Testis (tissue), 3 donors: ENCODE measurements around the gene ZBTB12. TPM values are rescaled to one million over a fixed set of nuclear protein-coding genes. Genes with fewer than 3 reads are reported as not detected.
"Not testable (repeated sequence)": the region's sequence is repeated elsewhere in the genome, so short reads cannot be mapped to it uniquely, and the experiment has no call there.

Experiments
- DNase-seq: peaks from one replicate; pipeline ENCODE4 v3.0.0-alpha.2; 2019
- H3K27ac ChIP-seq, 2 donors: fragments of 200-600 bp; sonication (generic); one replicate each; pipeline ENCODE4 v1.5.1; 2019
- H3K27me3 ChIP-seq: fragments of 200-600 bp; sonication (generic); one replicate; pipeline ENCODE4 v1.5.1; 2019
- H3K36me3 ChIP-seq: fragments of 200-600 bp; sonication (generic); one replicate; pipeline ENCODE4 v1.5.1; 2017; ENCODE audit warnings: low read depth; ENCODE audit errors: missing control alignments
- H3K4me1 ChIP-seq: fragments of 200-600 bp; sonication (generic); one replicate; pipeline ENCODE4 v1.5.1; 2019
- H3K4me3 ChIP-seq, 2 donors: fragments of 200-600 bp; sonication (generic); one replicate each; pipeline ENCODE4 v1.5.1; 2017 to 2019
- H3K9me3 ChIP-seq: fragments of 200-600 bp; sonication (generic); one replicate; pipeline ENCODE4 v1.5.1; 2017
- POLR2A ChIP-seq: fragments of 450-650 bp; IDR thresholded peaks from one replicate; pipeline ENCODE4 v1.6.1; 2017; ENCODE audit warnings: antibody characterized with exemption, mild to moderate bottlenecking, moderate library complexity
- WGBS, 2 donors: methylation state at CpG; one replicate each; pipeline ENCODE4 v1.1.5; 2018; 5-methylcytosine and 5-hydroxymethylcytosine counted together
- intact Hi-C: fragments of 100-400 bp; cut with DNase I; formaldehyde crosslinking; loops from one replicate; pipeline ENCODE4 v1.15.1; 2023; ENCODE audit warnings: low total_unique reads
- polyA plus RNA-seq: library from polyadenylated mRNA; stranded (reverse); fragments of 350-450 nt; fragmentation: Illumina TruSeq; extraction: RNeasy Lipid Tissue Mini Kit (QIAGEN cat#74804); gene quantifications from one replicate; pipeline ENCODE4 v1.2.3, GENCODE V29; 2014; ENCODE audit warnings: low read depth, low replicate concordance; ENCODE audit not compliant: insufficient read depth
- total RNA-seq, 2 donors: library from RNA; depleted of rRNA; stranded (reverse); fragments of >200 nt; gene quantifications; one replicate each; pipeline ENCODE4 v1.2.3, GENCODE V29; 2016
- TF ChIP-seq, protein P1 (sequence below), 3 experiments: fragments of 450-650 bp in 2 of 3; fragments of 200-600 bp in 1 of 3; sonication (generic) in 1 of 3; IDR thresholded peaks; one replicate each; pipeline ENCODE4 v1.5.1; 2016 to 2019; ENCODE audit warnings: antibody characterized with exemption in 3 of 3, mild to moderate bottlenecking in 2 of 3, moderate library complexity in 1 of 3

The ZBTB12 gene
- total and polyA plus RNA-seq, 3 donors from 2014 or later, result 5.3 to 6.3 (median 5.6) TPM

GRCh38 chr6:31933537-31933936 lies 31.7 kb upstream of the ZBTB12 start:
- H3K9me3 ChIP-seq, result no peaks in the 10 kb centered on the region
- no peak overlapping the region for H3K27ac ChIP-seq
- intact Hi-C loops, result no loop called here
- DNase-seq, result no peak
- H3K4me3 ChIP-seq, result no peak overlapping the region
- WGBS, 2 donors, result 73 to 87% methylated on average over 5 to 19 of the region's 19 CpGs
- H3K27me3 ChIP-seq, result no peaks in the 10 kb centered on the region
- TF ChIP-seq, protein P1, sequence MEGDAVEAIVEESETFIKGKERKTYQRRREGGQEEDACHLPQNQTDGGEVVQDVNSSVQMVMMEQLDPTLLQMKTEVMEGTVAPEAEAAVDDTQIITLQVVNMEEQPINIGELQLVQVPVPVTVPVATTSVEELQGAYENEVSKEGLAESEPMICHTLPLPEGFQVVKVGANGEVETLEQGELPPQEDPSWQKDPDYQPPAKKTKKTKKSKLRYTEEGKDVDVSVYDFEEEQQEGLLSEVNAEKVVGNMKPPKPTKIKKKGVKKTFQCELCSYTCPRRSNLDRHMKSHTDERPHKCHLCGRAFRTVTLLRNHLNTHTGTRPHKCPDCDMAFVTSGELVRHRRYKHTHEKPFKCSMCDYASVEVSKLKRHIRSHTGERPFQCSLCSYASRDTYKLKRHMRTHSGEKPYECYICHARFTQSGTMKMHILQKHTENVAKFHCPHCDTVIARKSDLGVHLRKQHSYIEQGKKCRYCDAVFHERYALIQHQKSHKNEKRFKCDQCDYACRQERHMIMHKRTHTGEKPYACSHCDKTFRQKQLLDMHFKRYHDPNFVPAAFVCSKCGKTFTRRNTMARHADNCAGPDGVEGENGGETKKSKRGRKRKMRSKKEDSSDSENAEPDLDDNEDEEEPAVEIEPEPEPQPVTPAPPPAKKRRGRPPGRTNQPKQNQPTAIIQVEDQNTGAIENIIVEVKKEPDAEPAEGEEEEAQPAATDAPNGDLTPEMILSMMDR (IDR thresholded peaks at IDR 0.05), result no peak
- TF ChIP-seq POLR2A, result no peak
- no peaks in the 10 kb centered on the region for H3K36me3 ChIP-seq
- no peaks in the 10 kb centered on the region for H3K4me1 ChIP-seq

DNA sequence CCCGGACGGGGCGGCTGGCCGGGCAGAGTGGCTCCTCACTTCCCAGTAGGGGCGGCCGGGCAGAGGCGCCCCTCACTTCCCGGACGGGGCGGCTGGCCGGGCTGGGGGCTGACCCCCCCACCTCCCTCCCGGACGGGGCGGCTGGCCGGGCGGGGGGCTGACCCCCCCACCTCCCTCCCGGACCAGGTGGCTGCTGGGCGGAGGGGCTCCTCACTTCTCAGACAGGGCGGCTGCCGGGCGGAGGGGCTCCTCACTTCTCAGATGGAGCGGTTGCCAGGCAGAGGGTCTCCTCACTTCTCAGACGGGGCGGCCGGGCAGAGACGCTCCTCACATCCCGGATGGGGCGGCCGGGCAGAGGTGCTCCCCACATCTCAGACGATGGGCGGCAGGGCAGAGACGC lies 30.3 kb upstream of the ZBTB12 start:
- H3K4me1 ChIP-seq, H3K27me3 ChIP-seq, H3K9me3 ChIP-seq, intact Hi-C loops, DNase-seq, H3K27ac ChIP-seq, H3K36me3 ChIP-seq: not testable (repeated sequence)
- 67% methylated on average over 11 of the region's 32 CpGs; no CpG with 5 or more reads in 1 of the 2 donors for WGBS, 2 donors
- peak overlapping the region in 1 of 2 donors; percentile 23 for H3K4me3 ChIP-seq

GRCh38 chr6:31930962-31931361 lies 29.1 kb upstream of the ZBTB12 start:
- H3K27ac ChIP-seq, result no peak overlapping the region
- H3K9me3 ChIP-seq, result no peaks in the 10 kb centered on the region
- H3K4me1 ChIP-seq, result no peaks in the 10 kb centered on the region
- intact Hi-C loops, result no loop called here
- DNase-seq, result no peak
- H3K27me3 ChIP-seq, result no peaks in the 10 kb centered on the region
- no peak for TF ChIP-seq POLR2A
- TF ChIP-seq, protein P1 (IDR thresholded peaks at IDR 0.05), result no peak
- no peak overlapping the region for H3K4me3 ChIP-seq
- no peaks in the 10 kb centered on the region for H3K36me3 ChIP-seq
- WGBS, 2 donors, result 97 to 100% methylated on average over 1 of the region's 1 CpG

DNA sequence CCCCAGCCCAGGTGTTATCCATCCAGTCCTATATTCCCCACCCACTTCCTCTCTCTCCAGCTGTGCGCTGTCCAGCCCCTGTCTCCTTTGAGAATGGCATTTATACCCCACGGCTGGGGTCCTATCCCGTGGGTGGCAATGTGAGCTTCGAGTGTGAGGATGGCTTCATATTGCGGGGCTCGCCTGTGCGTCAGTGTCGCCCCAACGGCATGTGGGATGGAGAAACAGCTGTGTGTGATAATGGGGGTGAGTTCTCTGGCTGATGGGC lies 26.7 kb upstream of the ZBTB12 start:
- Histone ChIP-seq H3K9me3 (no peaks in the 10 kb centered on the region), H3K4me3 (no peak overlapping the region), H3K27me3 (no peaks in the 10 kb centered on the region), H3K4me1 (no peaks in the 10 kb centered on the region), H3K36me3 (no peaks in the 10 kb centered on the region), H3K27ac (no peak overlapping the region)
- 86 to 88% methylated on average over 9 of the region's 9 CpGs for WGBS, 2 donors
- DNase-seq, result no peak
- TF ChIP-seq POLR2A, result no peak
- TF ChIP-seq, protein P1 (IDR thresholded peaks at IDR 0.05), result no peak
- intact Hi-C loops, result no loop called here

DNA sequence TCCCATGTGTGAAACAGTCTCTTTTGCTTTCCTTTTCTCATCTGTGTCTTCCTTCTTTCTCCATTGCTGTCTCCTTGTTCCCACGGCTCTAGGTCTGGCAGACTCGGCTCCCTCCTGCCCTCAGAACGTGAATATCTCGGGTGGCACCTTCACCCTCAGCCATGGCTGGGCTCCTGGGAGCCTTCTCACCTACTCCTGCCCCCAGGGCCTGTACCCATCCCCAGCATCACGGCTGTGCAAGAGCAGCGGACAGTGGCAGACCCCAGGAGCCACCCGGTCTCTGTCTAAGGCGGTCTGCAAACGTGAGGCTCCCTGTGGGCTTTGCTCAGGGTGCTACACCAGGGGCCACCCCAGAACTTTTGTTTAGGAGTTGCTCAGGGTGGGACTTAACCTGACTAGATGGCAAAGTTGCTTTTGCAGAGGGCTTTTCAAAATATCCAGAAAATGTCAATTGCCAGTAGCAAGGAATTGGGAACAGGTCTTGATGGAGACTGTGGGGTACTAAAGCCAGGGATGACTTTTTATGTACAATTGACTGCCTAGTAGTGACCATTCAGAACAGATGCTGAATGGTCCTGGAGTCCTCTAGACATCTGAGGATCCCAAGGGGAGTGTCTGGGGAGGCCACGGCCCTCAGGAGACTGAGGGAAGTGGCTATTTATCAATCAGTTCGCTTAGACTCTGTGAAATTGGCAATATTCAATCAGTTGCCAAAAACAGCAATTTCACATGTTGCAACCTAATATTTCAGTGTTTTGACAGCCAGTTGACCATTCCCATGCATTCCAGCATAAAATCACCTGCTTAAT lies 26.2 kb upstream of the ZBTB12 start:
- intact Hi-C loops, result no loop called here
- H3K4me3 ChIP-seq, result no peak overlapping the region
- DNase-seq, result no peak
- H3K9me3 ChIP-seq, result no peaks in the 10 kb centered on the region
- H3K27me3 ChIP-seq, result no peaks in the 10 kb centered on the region
- WGBS, 2 donors, result 74 to 79% methylated on average over 9 to 11 of the region's 11 CpGs
- no peaks in the 10 kb centered on the region for H3K4me1 ChIP-seq
- H3K27ac ChIP-seq, result no peak overlapping the region
- TF ChIP-seq, protein P1 (IDR thresholded peaks at IDR 0.05), result no peak
- no peak for TF ChIP-seq POLR2A
- H3K36me3 ChIP-seq, result no peaks in the 10 kb centered on the region
